Endothelial cell of umbilical vein (primary cell): Measurements from ENCODE around the gene APOBEC3C.

Source experiments
- CTCF ChIP-seq, 2 donors: IDR thresholded peaks; 1 replicate in 1 of 2; 2 replicates in 1 of 2; pipeline ENCODE4 v1.5.1; 2011; ENCODE audit warnings: low read length in 2 of 2, mild to moderate bottlenecking in 2 of 2, moderate library complexity in 2 of 2, control low read depth in 1 of 2, inconsistent platforms in 1 of 2, low read depth in 1 of 2; ENCODE audit not compliant: insufficient read depth in 1 of 2; ENCODE audit errors: extremely low read depth in 1 of 2
- EZH2 ChIP-seq: IDR thresholded peaks from 2 replicates; pipeline ENCODE4 v1.6.1; 2012; ENCODE audit warnings: borderline replicate concordance, low read depth, mild to moderate bottlenecking, moderate library complexity, low read length, inconsistent platforms; ENCODE audit not compliant: severe bottlenecking
- FOS ChIP-seq: IDR thresholded peaks from 2 replicates; pipeline ENCODE4 v1.6.1; 2011; ENCODE audit warnings: mild to moderate bottlenecking, low read length, moderate library complexity, borderline replicate concordance; ENCODE audit not compliant: insufficient read depth
- MYC ChIP-seq: IDR thresholded peaks from one replicate; pipeline ENCODE4 v1.6.1; 2011; ENCODE audit warnings: mild to moderate bottlenecking, low read depth, low read length
- POLR2A ChIP-seq: IDR thresholded peaks from 2 replicates; pipeline ENCODE4 v1.6.1; 2012; ENCODE audit warnings: low read depth, mild to moderate bottlenecking, control low read depth, low read length
- POLR2AphosphoS5 ChIP-seq: IDR thresholded peaks from 2 replicates; pipeline ENCODE4 v1.6.1; 2012; ENCODE audit warnings: low read depth, mild to moderate bottlenecking, control low read depth, low read length, moderate library complexity; ENCODE audit not compliant: insufficient read depth
- TF ChIP-seq, protein P1 (sequence below): IDR thresholded peaks from 2 replicates; pipeline ENCODE4 v1.6.1; 2011; ENCODE audit not compliant: insufficient read depth, insufficient read length

DNA sequence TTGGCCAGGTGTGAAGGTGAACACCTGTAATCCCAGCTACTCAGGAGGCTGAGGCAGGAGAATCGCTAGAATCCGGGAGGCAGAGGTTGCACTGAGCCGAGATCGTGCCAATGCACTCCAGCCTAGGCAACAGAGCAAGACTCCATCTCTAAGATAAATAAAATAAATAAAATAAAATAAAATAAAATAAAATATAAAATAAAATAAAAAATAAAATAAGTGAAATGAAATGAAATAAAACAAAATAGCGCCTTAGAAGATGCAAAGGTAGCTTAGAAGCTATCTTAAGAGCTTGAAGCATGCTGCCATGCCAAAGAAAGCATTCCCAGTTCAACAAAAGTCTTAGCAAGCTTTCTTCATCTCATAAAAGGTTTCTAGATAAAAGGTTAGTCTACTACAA, 6.9 kb upstream of the APOBEC3C start:
- no peak for TF ChIP-seq POLR2AphosphoS5
- no peak for TF ChIP-seq CTCF (IDR thresholded peaks at IDR 0.05; ENCODE audit: extremely low read depth in 1 of 2, insufficient read depth in 1 of 2, low read depth in 1 of 2, low read length in 2 of 2)
- no peak for TF ChIP-seq FOS
- TF ChIP-seq, protein P1, sequence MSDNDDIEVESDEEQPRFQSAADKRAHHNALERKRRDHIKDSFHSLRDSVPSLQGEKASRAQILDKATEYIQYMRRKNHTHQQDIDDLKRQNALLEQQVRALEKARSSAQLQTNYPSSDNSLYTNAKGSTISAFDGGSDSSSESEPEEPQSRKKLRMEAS, result no peak
- TF ChIP-seq MYC, result no peak
- TF ChIP-seq POLR2A, result no peak
- no peak for TF ChIP-seq EZH2
